AG04450 (cell line): ENCODE measurements around the gene RAI1. TPM values are rescaled to one million over a fixed set of nuclear protein-coding genes. Genes with fewer than 3 reads are reported as not detected.

Experiments
- CTCF ChIA-PET: fragments of 300-600, 350-600 bp; formaldehyde crosslinking; extraction: SDS; loops from one replicate; lab custom pipeline; 2022; ENCODE audit warnings: antibody characterized with exemption, inconsistent platforms; lab: Charles Lee
- POLR2A ChIA-PET: fragments of 350-600 bp; formaldehyde crosslinking; extraction: SDS; loops from one replicate; lab custom pipeline; 2021; ENCODE audit warnings: antibody characterized with exemption, inconsistent platforms; lab: Yijun Ruan, JAX
- DNase-seq: peaks from one replicate; pipeline ENCODE4 v3.0.0-alpha.2; 2011; ENCODE audit warnings: low read depth, low spot score
- H3K27ac ChIP-seq: one replicate; pipeline ENCODE4 v1.5.1; 2012; ENCODE audit warnings: low read depth, low read length, control low read depth
- H3K27me3 ChIP-seq: one replicate; pipeline ENCODE4 v1.6.0; 2012; ENCODE audit warnings: low read length; ENCODE audit not compliant: control insufficient read depth, insufficient read depth
- H3K4me3 ChIP-seq: 2 replicates; pipeline ENCODE4 v1.5.1; 2011; ENCODE audit warnings: mild to moderate bottlenecking, low read depth, low read length, control low read depth
- H3K9me3 ChIP-seq: 2 replicates; pipeline ENCODE4 v1.5.1; 2012; ENCODE audit warnings: low read length; ENCODE audit not compliant: control insufficient read depth, insufficient read depth
- CTCF ChIP-seq: IDR thresholded peaks from 2 replicates; pipeline ENCODE4 v1.5.1; 2011; ENCODE audit warnings: low read depth, low read length, control low read depth, inconsistent platforms
- polyA plus RNA-seq: library from polyadenylated mRNA; depleted of rRNA; stranded (reverse); fragments of >200 nt; gene quantifications from 2 replicates; pipeline ENCODE4 v1.2.3, GENCODE V29; 2011

Gene RAI1
- polyA plus RNA-seq, 1 experiment, result 2.1 TPM

DNA sequence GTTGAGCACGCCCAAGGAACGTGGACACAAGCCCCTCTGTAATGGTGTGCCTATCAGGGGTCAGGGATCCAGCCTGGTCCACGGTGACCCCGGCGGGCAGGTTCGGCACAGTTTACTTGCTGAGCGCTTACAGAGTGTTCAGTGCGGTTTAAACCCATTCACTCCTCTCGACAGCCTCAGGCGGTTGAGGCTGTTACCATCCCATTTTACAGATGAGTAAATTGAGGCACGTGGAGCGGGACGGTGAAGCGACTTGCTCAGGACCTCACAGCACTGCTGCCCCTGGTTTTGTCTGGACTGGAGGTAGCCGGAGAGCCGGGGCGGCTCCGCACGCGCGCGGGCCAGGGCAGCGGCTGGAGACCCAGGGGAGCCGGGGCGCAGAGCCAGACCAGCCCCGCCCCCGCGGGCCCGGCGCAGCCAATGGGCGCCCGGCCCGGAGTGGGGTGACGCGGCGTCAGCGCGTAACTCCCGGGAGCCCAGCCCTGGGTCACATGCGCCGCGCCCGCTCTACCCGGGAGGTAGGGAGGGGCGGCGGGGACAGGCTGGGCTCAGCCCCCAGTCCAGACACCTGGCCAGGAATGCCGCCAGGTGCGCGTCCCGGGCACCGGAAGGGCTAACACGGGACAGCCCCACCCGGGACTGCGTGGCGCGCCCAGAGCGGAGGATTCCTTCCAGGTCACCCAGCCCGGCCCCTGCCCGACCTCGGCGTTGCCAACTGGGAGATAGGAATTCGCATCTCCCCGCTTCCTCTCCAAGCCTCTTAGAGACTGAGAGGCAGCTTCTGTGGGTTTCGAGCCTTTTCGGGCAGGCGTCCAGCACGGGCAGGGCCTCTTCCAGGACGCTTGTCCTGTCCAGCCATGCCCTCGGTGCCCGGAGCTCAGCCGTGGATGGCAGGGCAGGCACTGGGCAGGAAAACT lies 158.8 kb downstream of the RAI1 start:
- CTCF ChIA-PET, result interaction anchor here (0.6 to 1.6 kb wide), 2 partner anchors 19 to 79 kb away, joined by 3 read pairs; no protein-coding TSS in a partner anchor
- POLR2A ChIA-PET, result no interaction called here
- Histone ChIP-seq H3K4me3 (peak overlapping the region; percentile 58), H3K9me3 (no peaks in the 10 kb centered on the region; the same call in 1 of the 2 replicates), H3K27me3 (no peaks in the 10 kb centered on the region), H3K27ac (peak overlapping the region; percentile 96)
- no peak for TF ChIP-seq CTCF
- DNase-seq, result peak; percentile 36

- no peak for DNase-seq
- H3K9me3 ChIP-seq, result no peaks in the 10 kb centered on the region; the same call in 1 of the 2 replicates
- H3K4me3 ChIP-seq, result peak overlapping the region; percentile 58; the same call in 1 of the 2 replicates
- CTCF ChIA-PET, result interaction anchor here (0.6 to 1.6 kb wide), 2 partner anchors 20 to 78 kb away, joined by 3 read pairs; no protein-coding TSS in a partner anchor
- H3K27me3 ChIP-seq, result no peaks in the 10 kb centered on the region
- H3K27ac ChIP-seq, result peak overlapping the region; percentile 96
- no peak for TF ChIP-seq CTCF
- POLR2A ChIA-PET, result no interaction called here
These were observed 159.7 kb downstream of the RAI1 start for GRCh38 chr17:17840751-17841591.

DNA sequence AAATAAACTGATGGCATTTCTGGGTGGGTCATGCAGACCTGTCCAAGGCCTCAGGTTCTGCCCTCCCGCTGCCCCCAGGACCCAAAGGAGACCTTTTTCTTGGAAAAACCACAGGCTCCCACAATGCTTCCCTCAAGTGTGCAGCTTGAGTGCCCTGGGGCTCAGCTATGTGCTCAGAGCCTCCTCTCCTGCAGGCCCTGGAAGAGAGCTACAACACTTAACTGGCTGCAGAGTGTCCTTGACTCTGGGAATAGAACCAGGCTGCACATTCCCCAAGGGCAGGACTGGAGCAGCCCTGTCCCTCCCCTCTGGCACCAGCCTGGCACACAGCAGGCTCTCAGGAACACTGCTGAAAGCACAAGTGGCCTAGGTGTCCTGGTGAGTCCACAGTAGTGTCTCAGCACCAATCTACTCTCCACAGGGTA lies 160.4 kb downstream of the RAI1 start:
- H3K27me3 ChIP-seq, result no peaks in the 10 kb centered on the region
- H3K4me3 ChIP-seq, result no peak overlapping the region
- CTCF ChIA-PET, result interaction anchor here (1.6 kb wide), 1 partner anchor 78 kb away, joined by 3 read pairs; no protein-coding TSS in a partner anchor
- POLR2A ChIA-PET, result no interaction called here
- no peak overlapping the region for H3K27ac ChIP-seq
- TF ChIP-seq CTCF, result no peak
- DNase-seq, result no peak
- H3K9me3 ChIP-seq, result no peaks in the 10 kb centered on the region; the same call in 1 of the 2 replicates

DNA sequence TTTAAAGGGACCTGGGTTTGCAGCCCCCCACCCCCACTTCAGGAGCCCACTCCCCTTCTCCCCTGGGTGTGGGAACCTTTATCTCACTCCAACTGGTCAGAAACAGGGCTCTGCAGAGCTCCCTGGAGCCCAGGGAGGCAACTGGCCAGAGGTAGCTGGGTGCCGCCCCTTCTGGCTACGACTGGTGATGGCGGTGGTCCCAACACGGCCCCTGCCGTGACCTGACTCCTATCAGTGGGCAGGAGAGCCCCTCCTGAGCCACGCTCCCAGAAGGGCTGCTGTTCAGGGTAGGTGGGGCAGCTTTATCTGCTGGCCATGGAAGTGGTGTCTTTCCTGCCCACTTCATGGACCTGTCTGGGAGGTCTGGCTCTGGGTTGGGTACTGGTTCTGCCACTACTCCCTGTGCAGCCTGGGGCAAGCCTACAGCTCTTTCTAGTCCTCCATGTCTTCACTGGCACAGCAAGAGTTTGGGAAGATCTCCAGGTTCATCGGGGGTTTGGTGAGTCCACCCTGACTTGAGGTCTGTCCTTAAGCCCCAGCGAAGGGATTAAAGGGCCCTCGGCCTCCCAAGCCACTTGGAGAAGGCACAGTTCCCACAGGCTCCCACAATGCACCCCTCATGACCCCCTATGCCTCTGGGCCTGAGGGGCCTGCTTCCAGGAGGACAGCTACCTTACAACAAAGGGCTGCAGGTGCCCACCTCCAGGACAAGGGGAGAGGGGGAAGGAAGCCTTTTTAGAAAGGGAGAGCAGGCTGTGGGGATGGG lies 161.0 kb downstream of the RAI1 start:
- ChIA-PET POLR2A (no interaction called here), CTCF (no interaction called here)
- no peak overlapping the region for H3K4me3 ChIP-seq
- H3K9me3 ChIP-seq, result no peaks in the 10 kb centered on the region; the same call in 1 of the 2 replicates
- no peak overlapping the region for H3K27ac ChIP-seq
- no peaks in the 10 kb centered on the region for H3K27me3 ChIP-seq
- no peak for TF ChIP-seq CTCF
- DNase-seq, result no peak
